ENCODE results near the gene LRRC75B. TPM values are rescaled to one million over a fixed set of nuclear protein-coding genes. Genes with fewer than 3 reads are reported as not detected.

LRRC75B gene
- total and polyA plus RNA-seq, 10 donors, result 2.9 to 6.7 (median 5.4) TPM

DNA sequence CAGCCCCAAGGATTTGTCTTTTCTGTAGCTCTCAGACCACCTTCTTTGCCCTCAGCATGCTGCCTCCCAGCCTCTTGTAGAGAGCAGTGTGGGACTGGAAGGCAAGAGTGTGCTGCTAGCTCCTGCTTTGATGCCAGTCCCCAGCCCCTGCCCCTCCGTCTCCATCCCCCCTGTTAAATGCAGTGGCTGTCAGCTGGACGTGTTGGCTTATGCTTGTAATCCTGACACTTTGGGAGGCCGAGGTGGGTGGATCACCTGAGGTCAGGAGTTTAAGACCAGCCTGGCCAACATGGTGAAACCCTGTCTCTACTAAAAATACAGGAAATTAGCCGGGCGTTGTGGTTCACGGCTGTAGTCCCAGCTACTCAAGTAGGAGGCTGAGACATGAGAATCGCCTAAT lies 21.6 kb downstream of the LRRC75B start:
- TF ChIP-seq, protein P1, sequence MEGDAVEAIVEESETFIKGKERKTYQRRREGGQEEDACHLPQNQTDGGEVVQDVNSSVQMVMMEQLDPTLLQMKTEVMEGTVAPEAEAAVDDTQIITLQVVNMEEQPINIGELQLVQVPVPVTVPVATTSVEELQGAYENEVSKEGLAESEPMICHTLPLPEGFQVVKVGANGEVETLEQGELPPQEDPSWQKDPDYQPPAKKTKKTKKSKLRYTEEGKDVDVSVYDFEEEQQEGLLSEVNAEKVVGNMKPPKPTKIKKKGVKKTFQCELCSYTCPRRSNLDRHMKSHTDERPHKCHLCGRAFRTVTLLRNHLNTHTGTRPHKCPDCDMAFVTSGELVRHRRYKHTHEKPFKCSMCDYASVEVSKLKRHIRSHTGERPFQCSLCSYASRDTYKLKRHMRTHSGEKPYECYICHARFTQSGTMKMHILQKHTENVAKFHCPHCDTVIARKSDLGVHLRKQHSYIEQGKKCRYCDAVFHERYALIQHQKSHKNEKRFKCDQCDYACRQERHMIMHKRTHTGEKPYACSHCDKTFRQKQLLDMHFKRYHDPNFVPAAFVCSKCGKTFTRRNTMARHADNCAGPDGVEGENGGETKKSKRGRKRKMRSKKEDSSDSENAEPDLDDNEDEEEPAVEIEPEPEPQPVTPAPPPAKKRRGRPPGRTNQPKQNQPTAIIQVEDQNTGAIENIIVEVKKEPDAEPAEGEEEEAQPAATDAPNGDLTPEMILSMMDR (IDR thresholded peaks at IDR 0.05 in 8 of 11, conservative IDR thresholded peaks at IDR 0.05 in 3 of 11), result no peak
- TF ChIP-seq POLR2AphosphoS5 (IDR thresholded peaks at IDR 0.05) (no peak), POLR2A (IDR thresholded peaks at IDR 0.05) (no peak)
- Histone ChIP-seq H3K4me1 (peaks cover 5 to 19% (median 10%) of the 10 kb centered on the region in 6 donors), H3K27me3 (replicated peaks in 1 of 7) (no peaks in the 10 kb centered on the region), H3K36me3 (peaks cover 0 to 98% (median 67%) of the 10 kb centered on the region in 6 donors), H3K9me3 (no peaks in the 10 kb centered on the region), H3K4me3 (no peak overlapping the region), H3K27ac (no peak overlapping the region)
- WGBS, 5 donors, result 92 to 97% (median 93%) methylated on average over 7 of the region's 7 CpGs
- intact Hi-C loops (cut with DNase I; ENCODE audit: low total_unique reads), result no loop called here
- no peak for DNase-seq

DNA sequence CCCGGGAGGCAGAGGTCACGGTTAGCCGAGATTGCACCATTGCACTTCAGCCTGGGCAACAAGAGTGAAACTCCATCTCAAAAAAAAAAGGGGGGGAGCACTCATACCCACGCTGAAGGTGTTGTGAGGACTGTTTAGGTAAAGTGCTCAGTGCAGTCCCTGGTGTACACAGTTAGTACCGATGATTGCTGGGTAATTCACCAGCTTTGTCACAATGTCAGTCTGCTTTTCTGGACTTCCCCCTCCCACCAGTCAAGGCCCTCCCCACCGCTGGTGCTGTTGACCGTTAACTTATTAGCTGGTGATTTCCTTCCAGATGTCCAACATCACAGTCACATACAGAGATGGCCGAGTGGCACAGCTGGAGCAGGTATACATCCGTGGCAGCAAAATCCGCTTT lies 25.2 kb downstream of the LRRC75B start:
- TF ChIP-seq POLR2AphosphoS5 (IDR thresholded peaks at IDR 0.05) (no peak), POLR2A (IDR thresholded peaks at IDR 0.05) (no peak)
- TF ChIP-seq, protein P1 (IDR thresholded peaks at IDR 0.05 in 8 of 11, conservative IDR thresholded peaks at IDR 0.05 in 3 of 11), result no peak
- Histone ChIP-seq H3K4me1 (peaks cover 13 to 55% (median 38%) of the 10 kb centered on the region in 6 donors), H3K4me3 (no peak overlapping the region), H3K36me3 (peaks cover 0 to 100% (median 55%) of the 10 kb centered on the region in 6 donors), H3K9me3 (no peaks in the 10 kb centered on the region), H3K27ac (no peak overlapping the region), H3K27me3 (replicated peaks in 1 of 7) (no peaks in the 10 kb centered on the region)
- DNase-seq, result no peak
- intact Hi-C loops (cut with DNase I; ENCODE audit: low total_unique reads), result no loop called here
- 73 to 85% (median 82%) methylated on average over 10 of the region's 10 CpGs for WGBS, 5 donors

DNA sequence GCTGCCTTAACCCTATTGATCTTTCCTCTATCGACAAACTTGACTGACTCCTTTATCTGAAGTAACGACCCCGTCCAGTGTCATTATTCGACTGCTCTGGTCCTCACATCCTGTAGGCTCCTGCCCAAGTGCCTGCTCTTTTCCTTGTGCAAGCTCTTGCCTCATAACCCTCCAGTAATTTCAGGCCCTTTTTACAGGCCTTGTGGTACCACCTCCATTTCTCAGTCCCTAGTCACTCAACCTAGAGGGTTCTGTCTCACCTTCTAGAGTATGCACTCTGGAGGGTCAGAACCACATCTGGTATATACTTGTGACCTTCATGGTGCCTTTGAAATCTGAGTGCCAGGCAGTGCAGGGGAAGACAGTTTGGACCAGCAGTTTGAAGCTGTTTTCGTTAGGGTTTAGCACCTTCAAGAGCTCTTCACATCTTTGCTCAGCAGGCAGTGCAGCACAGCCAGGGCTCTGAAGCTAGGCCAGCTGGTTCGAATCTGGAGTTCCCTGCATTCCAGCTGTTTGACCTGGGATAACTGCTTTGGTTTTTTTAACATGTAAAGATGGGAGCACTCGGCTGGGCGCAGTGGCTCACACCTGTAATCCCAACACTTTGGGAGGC lies 25.9 kb downstream of the LRRC75B start:
- intact Hi-C loops (cut with DNase I; ENCODE audit: low total_unique reads), result no loop called here
- H3K4me3 ChIP-seq, result no peak overlapping the region
- WGBS, 5 donors, result 58 to 80% (median 73%) methylated on average over 8 of the region's 8 CpGs
- H3K36me3 ChIP-seq, result peaks cover 0 to 100% (median 55%) of the 10 kb centered on the region in 6 donors
- H3K9me3 ChIP-seq, result no peaks in the 10 kb centered on the region
- no peaks in the 10 kb centered on the region for H3K27me3 ChIP-seq (replicated peaks in 1 of 7)
- DNase-seq, result no peak
- peaks cover 20 to 61% (median 42%) of the 10 kb centered on the region in 6 donors for H3K4me1 ChIP-seq
- no peak for TF ChIP-seq POLR2AphosphoS5 (IDR thresholded peaks at IDR 0.05)
- no peak for TF ChIP-seq POLR2A (IDR thresholded peaks at IDR 0.05)
- TF ChIP-seq, protein P1 (IDR thresholded peaks at IDR 0.05 in 8 of 11, conservative IDR thresholded peaks at IDR 0.05 in 3 of 11), result no peak
- peak overlapping the region in 1 of 8 donors; percentile 13 for H3K27ac ChIP-seq

DNA sequence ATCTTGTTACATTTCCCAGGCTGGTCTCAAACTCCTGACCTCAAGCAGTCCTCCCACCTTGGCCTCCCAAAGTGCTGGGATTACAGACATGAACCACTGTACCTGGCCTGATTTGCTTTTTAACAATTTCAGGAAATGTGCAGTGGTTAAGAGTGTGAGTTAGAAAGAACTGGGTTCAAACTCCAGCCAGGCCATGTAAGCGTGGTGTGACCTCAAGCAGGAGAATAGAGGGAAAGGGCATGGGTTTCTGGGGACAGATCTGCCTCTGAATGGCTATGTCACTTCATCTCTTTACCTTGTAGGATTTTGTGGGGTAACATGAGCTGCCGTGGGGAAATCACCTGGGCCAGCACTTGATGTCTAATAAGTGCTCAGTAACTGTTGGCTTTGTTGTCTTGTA lies 27.8 kb downstream of the LRRC75B start:
- 82 to 93% (median 91%) methylated on average over 2 of the region's 2 CpGs for WGBS, 5 donors
- Histone ChIP-seq H3K4me1 (peaks cover 20 to 81% (median 52%) of the 10 kb centered on the region in 6 donors), H3K36me3 (peaks cover 0 to 100% (median 49%) of the 10 kb centered on the region in 6 donors), H3K27me3 (replicated peaks in 1 of 7) (no peaks in the 10 kb centered on the region), H3K27ac (peak overlapping the region in 3 of 8 donors; percentile 23 to 39 (median 33)), H3K9me3 (no peaks in the 10 kb centered on the region), H3K4me3 (no peak overlapping the region)
- peak; percentile 18 for DNase-seq
- TF ChIP-seq, protein P1 (IDR thresholded peaks at IDR 0.05 in 8 of 11, conservative IDR thresholded peaks at IDR 0.05 in 3 of 11), result no peak
- no peak for TF ChIP-seq POLR2A (IDR thresholded peaks at IDR 0.05)
- TF ChIP-seq POLR2AphosphoS5 (IDR thresholded peaks at IDR 0.05), result no peak
- intact Hi-C loops (cut with DNase I; ENCODE audit: low total_unique reads), result no loop called here
